Liver (tissue), 9 donors: Measurements from ENCODE around the gene JMJD1C. TPM values are rescaled to one million over a fixed set of nuclear protein-coding genes. Genes with fewer than 3 reads are reported as not detected.
A peak's percentile ranks its signal among the peaks of the same experiment; 100 is the strongest.

Source experiments
- DNase-seq: peaks from one replicate; pipeline ENCODE4 v3.0.0-alpha.2; 2017; ENCODE audit warnings: low spot score
- H3K27ac ChIP-seq, 2 donors: one replicate each; pipeline ENCODE4 v1.7.0; 2013; ENCODE audit warnings: inconsistent platforms in 2 of 2, low read length in 2 of 2, control low read depth in 1 of 2, low read depth in 1 of 2, mild to moderate bottlenecking in 1 of 2
- H3K27me3 ChIP-seq, 4 donors: one replicate each; pipeline versions ENCODE4 v1.6.1 to v1.7.0; 2013; ENCODE audit warnings: low read length in 3 of 4, inconsistent platforms in 1 of 4, mild to moderate bottlenecking in 1 of 4, moderate library complexity in 1 of 4; ENCODE audit not compliant: control insufficient read depth in 4 of 4, insufficient read depth in 4 of 4
- H3K36me3 ChIP-seq, 4 donors: one replicate each; pipeline versions ENCODE4 v1.6.1 to v1.7.0; 2013; ENCODE audit warnings: low read length in 3 of 4, mild to moderate bottlenecking in 3 of 4, low read depth in 1 of 4, moderate library complexity in 1 of 4; ENCODE audit not compliant: control insufficient read depth in 4 of 4, insufficient read depth in 3 of 4
- H3K4me1 ChIP-seq, 4 donors: one replicate each; pipeline versions ENCODE4 v1.6.1 to v1.7.0; 2013; ENCODE audit warnings: low read length in 3 of 4, mild to moderate bottlenecking in 3 of 4, moderate library complexity in 1 of 4; ENCODE audit not compliant: control insufficient read depth in 4 of 4, insufficient read depth in 4 of 4
- H3K4me3 ChIP-seq, 3 donors: one replicate each; pipeline versions ENCODE4 v1.6.1 to v1.7.0; 2013; ENCODE audit warnings: low read length in 3 of 3, control low read depth in 1 of 3, low read depth in 1 of 3, mild to moderate bottlenecking in 1 of 3
- H3K9ac ChIP-seq, 2 donors: one replicate each; pipeline ENCODE4 v1.7.0; 2013; ENCODE audit warnings: low read length in 2 of 2, mild to moderate bottlenecking in 2 of 2, moderate library complexity in 2 of 2, control low read depth in 1 of 2, low read depth in 1 of 2
- H3K9me3 ChIP-seq, 4 donors: one replicate each; pipeline versions ENCODE4 v1.6.1 to v1.7.0; 2013; ENCODE audit warnings: low read length in 3 of 4; ENCODE audit not compliant: control insufficient read depth in 4 of 4
- ATF3 ChIP-seq: IDR thresholded peaks from 2 replicates; pipeline ENCODE4 v1.6.1; 2016; ENCODE audit warnings: antibody characterized with exemption
- CTCF ChIP-seq: fragments of 150-350 bp; IDR thresholded peaks from 2 replicates; pipeline ENCODE4 v1.5.1; 2017; ENCODE audit warnings: improper control_type of control experiment, low read depth, low read length; ENCODE audit not compliant: missing input control
- EGR1 ChIP-seq, 2 donors: IDR thresholded peaks; 2 replicates each; pipeline ENCODE4 v1.6.1; 2016 to 2018; ENCODE audit warnings: antibody characterized with exemption in 2 of 2, low read depth in 2 of 2
- FOXA1 ChIP-seq: IDR thresholded peaks from 2 replicates; pipeline ENCODE4 v1.6.1; 2016; ENCODE audit warnings: antibody characterized with exemption
- FOXA2 ChIP-seq: IDR thresholded peaks from 2 replicates; pipeline ENCODE4 v1.6.1; 2016; ENCODE audit warnings: antibody characterized with exemption
- GABPA ChIP-seq, 2 donors: IDR thresholded peaks in 1 of 2; conservative IDR thresholded peaks in 1 of 2; 2 replicates each; pipeline ENCODE4 v1.6.1; 2016; ENCODE audit warnings: antibody characterized with exemption in 2 of 2, mild to moderate bottlenecking in 1 of 2, moderate library complexity in 1 of 2
- HNF4A ChIP-seq, 2 donors: conservative IDR thresholded peaks; 2 replicates each; pipeline ENCODE4 v1.6.1; 2016; ENCODE audit warnings: antibody characterized with exemption in 2 of 2, mild to moderate bottlenecking in 2 of 2
- HNF4G ChIP-seq: IDR thresholded peaks from 2 replicates; pipeline ENCODE4 v1.6.1; 2016; ENCODE audit warnings: antibody characterized with exemption
- JUND ChIP-seq, 2 donors: IDR thresholded peaks; 2 replicates each; pipeline ENCODE4 v1.6.1; 2016; ENCODE audit warnings: antibody characterized with exemption in 2 of 2
- MAX ChIP-seq: IDR thresholded peaks from 2 replicates; pipeline ENCODE4 v1.6.1; 2016; ENCODE audit warnings: antibody characterized with exemption
- NR2F2 ChIP-seq: IDR thresholded peaks from 2 replicates; pipeline ENCODE4 v1.6.1; 2016; ENCODE audit warnings: antibody characterized with exemption
- RAD21 ChIP-seq, 2 donors: IDR thresholded peaks; 2 replicates each; pipeline ENCODE4 v1.6.1; 2016; ENCODE audit warnings: antibody characterized with exemption in 2 of 2, mild to moderate bottlenecking in 2 of 2
- REST ChIP-seq: IDR thresholded peaks from 2 replicates; pipeline ENCODE4 v1.6.1; 2016; ENCODE audit warnings: antibody characterized with exemption, mild to moderate bottlenecking
- RXRA ChIP-seq, 2 donors: IDR thresholded peaks; 2 replicates each; pipeline ENCODE4 v1.6.1; 2017 to 2018; ENCODE audit warnings: antibody characterized with exemption in 2 of 2, mild to moderate bottlenecking in 1 of 2
- SP1 ChIP-seq: IDR thresholded peaks from 2 replicates; pipeline ENCODE4 v1.6.1; 2018; ENCODE audit warnings: antibody characterized with exemption, mild to moderate bottlenecking
- TAF1 ChIP-seq: conservative IDR thresholded peaks from 2 replicates; pipeline ENCODE4 v1.6.1; 2016; ENCODE audit warnings: antibody characterized with exemption, mild to moderate bottlenecking
- YY1 ChIP-seq: IDR thresholded peaks from 2 replicates; pipeline ENCODE4 v1.6.1; 2016; ENCODE audit warnings: antibody characterized with exemption, mild to moderate bottlenecking
- ZBTB33 ChIP-seq: IDR thresholded peaks from 2 replicates; pipeline ENCODE4 v1.6.1; 2016; ENCODE audit warnings: antibody characterized with exemption
- WGBS: extraction: QIAGEN DNeasy Blood & Tissue Kit; methylation state at CpG from one replicate; pipeline ENCODE4 v1.1.7; 2013; 5-methylcytosine and 5-hydroxymethylcytosine counted together
- polyA plus RNA-seq, 2 donors: library from polyadenylated mRNA; stranded (reverse) in 1 of 2; unstranded in 1 of 2; fragments of 200-250 nt in 1 of 2; fragments of >200 nt in 1 of 2; fragmentation: Nextera tagmentation in 1 of 2; extraction: Ambion mirVana in 1 of 2; gene quantifications; one replicate each; pipeline versions ENCODE4 v1.2.1 to v1.2.3, GENCODE V29; 2013 to 2015
- total RNA-seq, 2 donors: library from RNA; depleted of rRNA; stranded (reverse); fragments of >200 nt; gene quantifications; one replicate each; pipeline ENCODE4 v1.2.3, GENCODE V29; 2014
- donor health status: healthy.
- donor health status: healthy.
- donor health status: healthy.
- donor health status: healthy.
- donor health status: healthy.

The JMJD1C gene
- total and polyA plus RNA-seq, 4 donors, result 11.0 to 93.1 (median 56.0) TPM

GRCh38 chr10:63480237-63480636 lies 14.5 kb upstream of the JMJD1C start:
- WGBS, result 79% methylated on average over 5 of the region's 5 CpGs
- TF ChIP-seq ZBTB33 (no peak), TAF1 (no peak), REST (no peak), RAD21 (IDR thresholded peaks at IDR 0.05) (no peak), SP1 (no peak), HNF4A (conservative IDR thresholded peaks at IDR 0.05) (peak in 1 of 2 donors; percentile 26)
- no peak for DNase-seq

GRCh38 chr10:63478564-63478963 lies 12.8 kb upstream of the JMJD1C start:
- Histone ChIP-seq H3K27ac (no peak overlapping the region), H3K9ac (no peak overlapping the region), H3K36me3 (no peaks in the 10 kb centered on the region), H3K4me1 (peaks cover 0 to 6% (median 0%) of the 10 kb centered on the region in 4 donors), H3K9me3 (no peaks in the 10 kb centered on the region), H3K27me3 (no peaks in the 10 kb centered on the region), H3K4me3 (no peak overlapping the region)
- no peak for DNase-seq
- WGBS, result 92% methylated on average over 3 of the region's 3 CpGs
- TF ChIP-seq GABPA (IDR thresholded peaks at IDR 0.05 in 1 of 2, conservative IDR thresholded peaks at IDR 0.05 in 1 of 2) (no peak), ATF3 (no peak), NR2F2 (no peak), EGR1 (IDR thresholded peaks at IDR 0.05; ENCODE audit: low read depth in 2 of 2) (no peak), ZBTB33 (no peak), HNF4G (no peak), JUND (IDR thresholded peaks at IDR 0.05) (no peak), RXRA (IDR thresholded peaks at IDR 0.05) (no peak), TAF1 (no peak), FOXA2 (no peak), RAD21 (IDR thresholded peaks at IDR 0.05) (no peak), HNF4A (conservative IDR thresholded peaks at IDR 0.05) (no peak), YY1 (no peak), CTCF (no peak), MAX (no peak), SP1 (no peak), REST (no peak), FOXA1 (no peak)

More at GRCh38 chr10:63480237-63480636, 14.5 kb upstream of the JMJD1C start:
- Histone ChIP-seq H3K27me3 (no peaks in the 10 kb centered on the region), H3K27ac (no peak overlapping the region), H3K4me3 (no peak overlapping the region), H3K36me3 (no peaks in the 10 kb centered on the region), H3K4me1 (peaks cover 0 to 6% (median 0%) of the 10 kb centered on the region in 4 donors), H3K9ac (no peak overlapping the region), H3K9me3 (no peaks in the 10 kb centered on the region)
